ENCODE measurements around the gene DNHD1.
A peak's percentile ranks its signal among the peaks of the same experiment; 100 is the strongest.

The DNHD1 gene

DNA sequence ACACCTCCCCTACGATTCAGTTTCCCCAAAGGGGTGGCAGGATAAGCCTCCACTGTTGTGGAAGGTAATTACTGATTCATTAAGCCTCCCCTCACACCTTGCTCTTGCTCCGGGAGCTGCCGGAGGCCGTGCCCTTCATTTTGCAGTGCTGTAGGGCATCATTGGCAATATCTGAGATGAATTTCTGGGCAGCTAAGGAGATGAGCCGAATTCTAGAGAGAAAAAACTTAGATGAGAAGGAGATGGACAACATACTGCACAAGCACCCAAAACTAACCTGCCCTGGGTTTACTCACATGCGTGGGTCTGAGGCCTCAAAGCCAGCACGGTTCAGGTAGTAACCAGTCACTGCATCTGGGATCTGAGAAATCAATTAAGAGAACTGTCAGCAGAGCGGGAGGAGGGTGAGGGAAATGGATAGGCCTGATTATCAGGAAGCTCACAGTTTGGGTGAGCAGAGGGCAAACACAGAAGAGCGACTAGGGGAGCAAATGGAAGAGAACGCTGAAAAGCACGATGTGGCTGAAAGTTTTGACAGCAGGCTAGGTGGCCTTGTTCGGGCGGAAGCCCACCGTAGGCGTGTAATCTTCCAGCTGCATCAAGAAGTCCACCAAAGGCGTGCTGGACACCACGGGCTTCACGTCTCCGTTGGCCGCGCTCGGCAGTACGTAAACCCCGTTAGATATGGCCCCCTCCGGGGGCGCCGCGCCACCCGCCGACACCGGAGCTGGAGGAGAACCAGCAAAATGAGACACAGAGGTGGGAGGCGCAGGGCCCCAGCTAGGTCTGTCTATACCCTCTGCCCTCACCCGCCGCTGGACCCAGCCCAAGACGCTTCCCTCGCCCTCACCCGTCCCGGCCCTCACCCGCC, 114.2 kb downstream of the DNHD1 start:
- TF ChIP-seq, protein P1, sequence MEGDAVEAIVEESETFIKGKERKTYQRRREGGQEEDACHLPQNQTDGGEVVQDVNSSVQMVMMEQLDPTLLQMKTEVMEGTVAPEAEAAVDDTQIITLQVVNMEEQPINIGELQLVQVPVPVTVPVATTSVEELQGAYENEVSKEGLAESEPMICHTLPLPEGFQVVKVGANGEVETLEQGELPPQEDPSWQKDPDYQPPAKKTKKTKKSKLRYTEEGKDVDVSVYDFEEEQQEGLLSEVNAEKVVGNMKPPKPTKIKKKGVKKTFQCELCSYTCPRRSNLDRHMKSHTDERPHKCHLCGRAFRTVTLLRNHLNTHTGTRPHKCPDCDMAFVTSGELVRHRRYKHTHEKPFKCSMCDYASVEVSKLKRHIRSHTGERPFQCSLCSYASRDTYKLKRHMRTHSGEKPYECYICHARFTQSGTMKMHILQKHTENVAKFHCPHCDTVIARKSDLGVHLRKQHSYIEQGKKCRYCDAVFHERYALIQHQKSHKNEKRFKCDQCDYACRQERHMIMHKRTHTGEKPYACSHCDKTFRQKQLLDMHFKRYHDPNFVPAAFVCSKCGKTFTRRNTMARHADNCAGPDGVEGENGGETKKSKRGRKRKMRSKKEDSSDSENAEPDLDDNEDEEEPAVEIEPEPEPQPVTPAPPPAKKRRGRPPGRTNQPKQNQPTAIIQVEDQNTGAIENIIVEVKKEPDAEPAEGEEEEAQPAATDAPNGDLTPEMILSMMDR (conservative IDR thresholded peaks at IDR 0.05) = no peak
- H3K27ac ChIP-seq = peak overlapping the region; percentile 96

DNA sequence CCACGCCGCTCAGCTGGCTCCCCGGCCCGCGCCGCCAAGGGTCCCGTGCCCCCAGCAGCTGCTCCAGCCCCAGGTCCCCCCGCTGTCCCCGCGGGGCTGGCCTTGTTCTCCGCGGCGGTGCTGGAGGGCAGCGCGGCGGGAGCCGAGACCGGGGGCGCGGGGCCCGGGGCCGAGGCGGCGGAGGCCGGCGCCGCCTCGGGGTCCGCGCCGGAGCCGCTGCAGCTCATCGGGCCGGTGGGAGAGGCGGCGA, 114.8 kb downstream of the DNHD1 start:
- H3K27ac ChIP-seq = peak overlapping the region; percentile 96
- TF ChIP-seq, protein P1 (conservative IDR thresholded peaks at IDR 0.05) = no peak

DNA sequence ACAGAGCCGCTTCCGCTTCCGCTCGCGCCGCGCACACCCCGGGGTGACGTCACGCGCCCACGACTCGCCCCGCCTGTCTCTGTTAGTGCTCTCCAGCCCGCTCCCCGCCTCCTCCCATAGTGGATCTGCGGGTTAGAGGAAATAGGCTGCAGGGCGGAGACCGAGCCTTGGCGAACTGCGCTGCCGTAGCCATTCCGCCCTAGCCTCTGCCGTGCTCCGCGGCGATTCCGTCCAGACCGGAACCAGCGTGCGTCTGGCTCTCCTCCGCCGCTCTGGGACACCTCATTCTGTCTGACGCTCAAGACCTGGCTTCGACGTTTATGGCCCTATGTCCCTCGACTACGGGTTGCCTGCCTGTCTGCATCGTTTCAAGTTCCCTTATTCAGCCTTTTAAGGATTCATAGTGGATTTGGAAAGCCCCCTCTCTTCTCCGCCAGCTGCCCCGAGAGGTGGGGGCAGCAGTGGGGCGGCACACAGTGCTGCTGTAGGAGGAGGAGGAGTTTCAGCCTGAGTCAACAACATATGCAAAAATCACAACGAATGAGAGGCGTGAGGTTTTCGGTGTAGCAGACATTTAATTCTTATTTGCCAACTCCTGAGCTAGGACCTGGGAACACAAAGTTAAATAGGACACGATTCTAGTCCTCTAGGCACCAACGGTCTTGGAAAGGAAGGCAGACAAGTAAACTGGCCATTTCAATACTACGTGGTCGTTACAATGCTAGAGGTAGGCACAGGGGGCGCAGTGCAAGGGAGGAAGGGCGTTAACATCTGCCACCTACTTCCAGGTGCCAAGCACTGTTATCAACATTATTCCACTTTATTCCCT, 115.3 kb downstream of the DNHD1 start, which contains the start of gene TAF10:
TAF10 (minus strand) TSS at position 4 of the 829 bp plus-strand sequence. CDS start 27 bp downstream, outside the sequence.
- H3K27ac ChIP-seq = peak within 1 kb of the TSS; percentile 96
- TF ChIP-seq, protein P1 (conservative IDR thresholded peaks at IDR 0.05) = peak; percentile 67

DNA sequence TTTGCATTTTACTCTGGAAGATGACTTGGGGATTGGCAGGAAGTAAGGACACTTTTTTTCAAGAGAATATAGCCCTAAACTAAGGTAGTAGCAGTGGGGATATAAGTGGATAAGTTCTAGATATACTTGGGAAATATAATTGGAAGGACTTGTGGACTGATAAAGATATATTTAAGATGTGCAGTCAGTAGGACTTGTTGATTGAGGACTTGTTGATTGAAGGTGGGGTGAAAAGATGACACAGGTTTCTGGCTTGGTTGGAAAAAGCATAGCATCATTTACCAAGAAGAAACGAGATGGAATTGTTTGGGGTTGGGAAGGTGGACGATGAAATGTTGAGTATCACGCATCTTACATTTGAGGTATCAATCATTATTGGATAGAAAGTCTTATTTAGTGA, 116.4 kb downstream of the DNHD1 start:
- peak overlapping the region; percentile 96 for H3K27ac ChIP-seq
- TF ChIP-seq, protein P1 (conservative IDR thresholded peaks at IDR 0.05) = no peak

DNA sequence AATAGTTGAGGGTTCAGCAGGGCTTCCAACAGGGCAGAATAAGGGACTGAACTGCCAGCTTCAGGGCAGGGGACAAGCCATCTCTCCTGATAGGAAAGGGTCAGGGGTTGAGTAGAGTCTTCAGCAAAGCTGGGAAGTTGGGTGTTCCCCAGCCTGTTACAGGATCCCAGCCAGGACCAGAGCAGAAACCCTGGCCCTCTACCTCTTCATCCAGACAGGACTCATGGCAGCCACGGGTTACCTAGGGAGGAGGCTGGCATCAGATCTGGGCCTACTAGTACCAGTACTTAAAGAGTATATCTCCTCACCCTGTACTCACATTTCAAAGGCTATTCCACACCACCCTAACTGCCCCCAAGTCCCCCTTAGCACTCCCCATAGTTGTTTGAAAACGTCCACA, 117.4 kb downstream of the DNHD1 start:
- H3K27ac ChIP-seq = no peak overlapping the region
- TF ChIP-seq, protein P1 (conservative IDR thresholded peaks at IDR 0.05) = no peak

DNA sequence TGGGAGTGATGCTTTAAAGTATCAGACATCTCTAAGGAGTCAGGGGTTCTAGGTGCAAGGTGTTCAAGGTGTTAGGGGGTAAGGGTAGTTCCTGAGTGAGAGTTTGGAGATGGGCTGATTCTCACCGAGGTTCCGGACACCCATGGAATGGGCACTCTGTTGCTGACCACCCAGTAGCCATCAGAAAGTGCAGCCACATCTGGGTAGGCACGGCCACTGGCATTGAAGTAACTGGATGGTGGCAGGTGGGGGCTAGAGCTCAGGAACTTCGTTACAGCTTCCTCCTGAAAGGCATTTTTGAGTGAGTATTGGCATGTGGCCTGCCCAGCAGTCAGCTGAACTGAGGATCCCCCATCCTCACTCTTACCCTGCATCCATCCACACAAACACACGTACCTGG, 118.0 kb downstream of the DNHD1 start:
- H3K27ac ChIP-seq = no peak overlapping the region
- TF ChIP-seq, protein P1 (conservative IDR thresholded peaks at IDR 0.05) = no peak

DNA sequence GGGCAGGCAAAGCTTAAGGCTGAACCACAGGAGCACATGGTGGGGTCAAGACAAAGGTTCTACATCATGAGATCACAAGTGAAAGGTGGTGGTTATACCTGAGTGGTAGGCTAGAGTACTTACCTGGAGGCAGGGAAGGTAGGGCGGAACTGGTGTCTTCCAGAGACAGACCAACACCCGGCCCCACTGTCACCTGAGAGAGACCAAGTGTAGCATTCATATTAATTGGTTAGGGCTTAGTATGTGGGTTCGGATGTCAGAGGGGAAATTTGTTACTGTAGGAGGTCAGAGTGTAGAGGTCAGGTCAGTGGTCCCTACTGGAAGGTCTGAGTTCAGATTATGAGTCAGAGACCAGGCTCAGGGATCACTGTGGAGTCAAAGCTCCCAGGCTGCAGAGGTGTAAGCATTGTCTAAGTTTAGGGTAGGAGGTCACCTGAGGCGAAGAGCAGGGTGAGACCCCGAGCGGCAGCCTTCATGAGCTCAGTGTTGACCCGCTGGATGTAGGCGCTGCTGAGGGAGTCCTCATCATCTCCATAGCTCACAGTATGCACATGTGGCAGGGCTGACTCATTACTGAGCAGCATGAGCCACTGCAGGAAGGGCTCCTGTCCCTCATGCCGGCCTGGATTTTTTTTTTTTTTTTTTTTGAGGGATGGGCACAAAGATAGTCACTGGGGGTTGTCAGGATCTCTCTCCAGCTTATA, 119.0 kb downstream of the DNHD1 start:
- no peak overlapping the region for H3K27ac ChIP-seq
- TF ChIP-seq, protein P1 (conservative IDR thresholded peaks at IDR 0.05) = no peak
